Activated CD8-positive, alpha-beta memory T cell treated with anti-CD3 and anti-CD28 coated beads, Interleukin-2, amount 50 U/mL, for 48 hours (primary cell): Measurements from ENCODE around the gene PROM2.
"Not testable (repeated sequence)": the region's sequence is repeated elsewhere in the genome, so short reads cannot be mapped to it uniquely, and the experiment has no call there.

Experiments used
- DNase-seq: peaks from one replicate; pipeline ENCODE4 v3.0.0-alpha.2; 2020

PROM2 gene

DNA sequence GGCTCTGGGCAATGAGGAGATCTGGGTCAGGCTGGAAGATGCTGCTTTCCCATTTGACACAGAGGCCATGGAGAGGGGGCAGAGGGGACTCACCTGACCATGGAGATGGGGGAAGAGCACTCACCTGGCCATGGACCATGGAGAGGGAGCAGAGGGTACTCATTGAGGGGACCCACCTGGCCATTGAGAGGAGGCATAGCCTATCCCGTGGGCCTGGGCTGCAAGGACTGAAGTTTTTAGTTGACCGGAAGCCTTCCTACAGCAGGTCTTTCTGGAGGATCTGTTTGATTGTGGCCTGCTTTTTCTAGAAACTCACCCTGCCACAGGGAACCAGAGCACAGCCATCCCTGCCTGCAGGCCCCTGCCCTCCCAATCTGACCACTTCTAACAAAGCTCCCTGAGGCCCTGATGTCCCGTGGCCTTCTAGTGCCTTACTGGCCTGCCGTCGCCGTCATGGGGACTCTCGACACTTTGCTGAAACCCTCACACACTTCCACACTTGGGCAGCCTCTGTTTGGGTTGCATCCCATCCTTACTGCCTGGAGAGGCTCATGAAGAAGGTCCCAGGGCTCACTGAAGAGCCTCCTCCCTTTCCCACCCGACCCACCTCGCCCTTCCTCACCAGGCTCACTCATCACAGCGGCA is 5.1 kb upstream of the PROM2 start:
- peak; percentile 26 for DNase-seq

- not testable (repeated sequence) for DNase-seq
Observed at GRCh38 chr2:95269745-95270144, 4.5 kb upstream of the PROM2 start.

GRCh38 chr2:95270541-95271081 is 3.6 kb upstream of the PROM2 start:
- DNase-seq, result peak; percentile 30

- DNase-seq, result peak; percentile 30
Observed at GRCh38 chr2:95271381-95271971, 2.8 kb upstream of the PROM2 start.

DNA sequence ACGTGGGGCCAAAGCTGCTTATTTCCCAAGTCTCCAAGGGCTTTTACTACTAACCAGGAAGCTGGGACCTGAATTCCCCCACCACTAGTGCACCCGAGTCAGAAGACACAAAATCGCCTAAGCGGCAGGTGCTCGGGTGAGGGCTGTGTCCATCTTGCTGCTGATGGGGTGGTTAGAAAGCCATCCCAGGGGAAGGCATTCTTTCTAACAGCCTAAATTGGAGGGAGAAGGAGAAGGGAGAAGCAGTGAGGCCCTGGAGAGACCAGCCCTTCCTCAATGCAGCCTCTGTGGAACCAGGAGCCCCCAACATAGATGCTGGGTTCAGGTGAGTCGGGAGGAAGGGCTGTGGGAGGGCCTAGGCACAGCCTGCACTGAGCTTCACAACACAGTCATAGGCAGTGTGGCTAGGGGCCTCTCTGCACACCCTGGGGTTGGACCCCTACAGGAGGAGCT is 1.9 kb upstream of the PROM2 start:
- peak; percentile 36 for DNase-seq

DNA sequence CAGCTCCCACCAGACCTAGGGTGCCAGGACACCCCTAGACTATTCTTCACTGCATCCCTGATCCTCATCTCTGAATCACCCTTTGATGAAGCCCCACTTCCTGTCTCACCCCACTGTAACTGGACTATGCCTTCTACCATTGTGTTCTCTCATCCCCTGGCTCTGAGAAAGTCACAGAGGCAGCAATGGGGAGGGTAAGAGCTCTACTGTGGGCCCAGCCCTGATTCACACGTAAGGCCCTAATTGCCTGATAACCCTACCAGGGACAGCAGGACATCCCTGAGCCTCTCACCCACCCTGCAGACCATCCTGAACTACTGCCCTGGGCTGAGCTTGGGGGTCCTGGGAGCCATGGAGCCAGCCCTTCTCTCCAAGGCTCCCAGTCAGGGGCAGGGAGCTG is 1.5 kb upstream of the PROM2 start:
- peak; percentile 13 for DNase-seq

- peak; percentile 41 for DNase-seq
Observed at GRCh38 chr2:95273566-95274290, 521 bp upstream of the PROM2 start.

- no peak for DNase-seq
Observed at GRCh38 chr2:95275151-95275515, 884 bp downstream of the PROM2 start.

GRCh38 chr2:95275601-95276243 is 1.5 kb downstream of the PROM2 start:
- DNase-seq, result no peak

- DNase-seq, result no peak
Observed at GRCh38 chr2:95276244-95276887, 2.1 kb downstream of the PROM2 start.

- DNase-seq, result no peak
Observed at GRCh38 chr2:95276888-95277245, 2.6 kb downstream of the PROM2 start.

GRCh38 chr2:95277246-95277906 is 3.1 kb downstream of the PROM2 start:
- DNase-seq, result no peak

GRCh38 chr2:95278051-95278471 is 3.8 kb downstream of the PROM2 start:
- DNase-seq, result no peak

- DNase-seq, result no peak
Observed at GRCh38 chr2:95278637-95279225, 4.5 kb downstream of the PROM2 start.

- DNase-seq, result no peak
Observed at GRCh38 chr2:95279435-95280035, 5.3 kb downstream of the PROM2 start.

DNA sequence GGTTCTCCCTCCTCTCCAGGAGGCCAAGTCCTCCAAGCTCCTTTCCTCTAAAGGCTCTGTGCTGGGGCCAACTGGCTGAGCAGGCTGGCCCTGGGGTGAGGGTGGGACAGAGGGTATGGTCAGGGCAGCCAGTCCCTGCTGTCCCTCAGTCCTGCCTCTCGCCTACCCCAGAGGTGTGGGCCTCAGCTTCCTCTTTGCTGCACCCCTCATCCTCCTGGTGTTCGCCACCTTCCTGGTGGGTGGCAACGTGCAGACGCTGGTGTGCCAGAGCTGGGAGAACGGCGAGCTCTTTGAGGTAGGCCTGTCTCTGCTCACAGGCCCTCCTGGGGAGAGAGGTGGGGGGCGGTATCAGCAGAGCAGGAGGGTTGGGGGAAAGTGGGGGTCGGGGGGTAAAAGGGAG is 6.8 kb downstream of the PROM2 start:
- DNase-seq, result no peak

DNA sequence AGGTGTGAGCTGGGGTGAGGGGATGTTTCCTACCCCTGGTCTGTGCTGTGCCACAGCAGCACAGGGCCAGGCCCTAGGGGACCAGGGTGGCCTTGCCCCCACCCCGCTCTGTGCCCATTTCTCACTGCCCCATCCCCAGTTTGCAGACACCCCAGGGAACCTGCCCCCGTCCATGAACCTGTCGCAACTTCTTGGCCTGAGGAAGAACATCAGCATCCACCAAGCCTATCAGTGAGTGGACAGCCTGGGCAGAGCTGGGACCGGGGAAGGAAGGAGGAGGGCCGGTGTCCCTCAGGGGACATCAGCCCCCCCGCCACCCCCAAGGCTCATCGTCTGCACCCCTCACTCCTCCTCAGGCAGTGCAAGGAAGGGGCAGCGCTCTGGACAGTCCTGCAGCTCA is 7.5 kb downstream of the PROM2 start:
- DNase-seq, result no peak

DNA sequence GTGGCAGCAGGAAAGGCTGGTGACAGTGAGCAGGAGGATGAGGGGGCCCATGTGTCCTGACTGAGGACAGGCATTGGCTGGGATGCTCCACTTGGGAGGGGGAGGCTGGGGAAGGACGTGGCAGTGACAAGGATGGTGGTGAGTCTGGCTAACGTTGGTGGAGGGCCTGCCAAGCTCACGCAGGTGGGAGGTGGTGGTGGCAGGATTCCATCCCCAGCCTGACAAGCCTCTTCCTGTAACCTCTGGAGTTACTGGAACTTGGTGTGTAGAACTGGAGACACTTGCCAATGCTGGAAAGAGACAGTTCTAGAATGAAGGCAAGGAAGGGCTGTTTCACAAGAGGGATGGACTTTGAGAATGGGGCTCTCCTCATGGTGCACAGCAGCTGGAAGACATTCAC is 8.2 kb downstream of the PROM2 start:
- DNase-seq, result no peak

GRCh38 chr2:95283562-95283961 is 9.3 kb downstream of the PROM2 start:
- DNase-seq, result no peak

- DNase-seq, result no peak
Observed at GRCh38 chr2:95284886-95285541, 10.8 kb downstream of the PROM2 start.

DNA sequence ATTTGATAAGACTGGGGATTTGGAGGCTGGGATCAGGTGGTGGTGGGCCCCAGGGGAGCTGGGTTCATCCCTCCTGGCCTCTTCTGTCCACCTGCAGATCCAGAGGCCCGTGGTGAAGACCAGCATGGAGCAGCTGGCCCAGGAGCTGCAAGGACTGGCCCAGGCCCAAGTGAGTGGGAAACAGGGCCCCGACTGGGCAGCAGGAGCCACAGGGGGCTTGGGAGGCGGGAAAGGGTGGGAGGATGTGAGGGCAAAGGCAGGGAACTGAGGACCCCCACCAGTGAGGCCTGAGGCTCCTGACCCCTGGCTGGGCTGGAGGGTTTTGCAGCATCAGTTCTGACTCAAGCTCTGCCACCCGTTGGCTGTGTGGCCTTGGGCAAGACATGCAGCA is 11.3 kb downstream of the PROM2 start:
- DNase-seq, result no peak
